K562 (cell line): ENCODE data around the gene TCF4. TPM values are rescaled to one million over a fixed set of nuclear protein-coding genes. Genes with fewer than 3 reads are reported as not detected.

Source experiments
- SRF ChIP-seq, 2 experiments: fragments of 250-450, 450-650 bp in 1 of 2; sonication (Bioruptor Pico) in 1 of 2; sonication (generic) in 1 of 2; formaldehyde crosslinking; IDR thresholded peaks; 2 replicates each; pipeline versions ENCODE4 v1.5.0 to v1.5.1; 2020 to 2022; ENCODE audit warnings: mild to moderate bottlenecking in 1 of 2, missing genetic modification reagents in 1 of 2
- polyA plus RNA-seq, 8 experiments: library from polyadenylated mRNA; depleted of rRNA in 4 of 8; stranded (reverse) in 5 of 8; unstranded in 3 of 8; fragments of >200 nt; fragmentation: Nextera tagmentation in 2 of 8; fragmentation: Illumina TruSeq in 1 of 8; extraction: Ambion mirVana in 2 of 8; extraction: Trizol in 1 of 8; gene quantifications; 2 replicates each; pipeline versions ENCODE4 v1.2.1 to v1.2.3, GENCODE V29; 2011 to 2014; ENCODE audit warnings: inconsistent platforms in 1 of 8, missing spikeins in 1 of 8
- total RNA-seq, 7 experiments: library from RNA; depleted of rRNA in 6 of 7; stranded (reverse); fragments of >200 nt in 6 of 7; fragmentation: Illumina TruSeq in 2 of 7; extraction: Trizol in 2 of 7; gene quantifications; 2 replicates each; pipeline versions ENCODE4 v1.2.1 to v1.2.3, GENCODE V29; 2011 to 2021; ENCODE audit warnings: low replicate concordance in 1 of 7
- TF ChIP-seq, protein P1 (sequence below): fragments of 450-650 bp; IDR thresholded peaks from 2 replicates; pipeline ENCODE4 v1.6.1; 2016; ENCODE audit warnings: low read depth
- TF ChIP-seq, protein P2 (sequence below): fragments of 250-450 bp; sonication (Bioruptor Pico); IDR thresholded peaks from 2 replicates; pipeline ENCODE4 v1.4.0; 2020; ENCODE audit warnings: mild to moderate bottlenecking, moderate library complexity

The TCF4 gene
- total and polyA plus RNA-seq, 9 of the 15 experiments (the other 6 are each of a cell fraction or from before 2014, with no cell fraction given), result 4.8 to 24.7 (median 15.2) TPM

DNA sequence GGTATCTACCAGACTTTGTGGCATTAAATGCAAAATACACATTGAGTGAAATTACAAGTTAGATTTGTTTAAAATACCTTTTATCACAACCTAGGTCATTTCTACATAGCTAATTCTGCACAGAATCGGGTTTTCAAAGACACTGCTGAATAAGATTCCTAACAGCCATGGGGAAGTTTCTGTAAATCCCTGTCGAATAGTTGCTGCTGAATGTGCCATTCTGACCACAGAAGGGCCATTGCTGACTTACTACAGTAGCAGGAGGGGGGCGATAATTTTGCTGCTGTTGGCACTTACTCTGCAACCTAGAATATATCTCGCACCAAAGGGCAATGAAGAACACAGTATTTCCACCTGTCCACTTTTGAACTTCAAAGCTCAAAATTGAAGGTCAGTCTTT, 232.8 kb downstream of the TCF4 start (continued):
- TF ChIP-seq, protein P1, sequence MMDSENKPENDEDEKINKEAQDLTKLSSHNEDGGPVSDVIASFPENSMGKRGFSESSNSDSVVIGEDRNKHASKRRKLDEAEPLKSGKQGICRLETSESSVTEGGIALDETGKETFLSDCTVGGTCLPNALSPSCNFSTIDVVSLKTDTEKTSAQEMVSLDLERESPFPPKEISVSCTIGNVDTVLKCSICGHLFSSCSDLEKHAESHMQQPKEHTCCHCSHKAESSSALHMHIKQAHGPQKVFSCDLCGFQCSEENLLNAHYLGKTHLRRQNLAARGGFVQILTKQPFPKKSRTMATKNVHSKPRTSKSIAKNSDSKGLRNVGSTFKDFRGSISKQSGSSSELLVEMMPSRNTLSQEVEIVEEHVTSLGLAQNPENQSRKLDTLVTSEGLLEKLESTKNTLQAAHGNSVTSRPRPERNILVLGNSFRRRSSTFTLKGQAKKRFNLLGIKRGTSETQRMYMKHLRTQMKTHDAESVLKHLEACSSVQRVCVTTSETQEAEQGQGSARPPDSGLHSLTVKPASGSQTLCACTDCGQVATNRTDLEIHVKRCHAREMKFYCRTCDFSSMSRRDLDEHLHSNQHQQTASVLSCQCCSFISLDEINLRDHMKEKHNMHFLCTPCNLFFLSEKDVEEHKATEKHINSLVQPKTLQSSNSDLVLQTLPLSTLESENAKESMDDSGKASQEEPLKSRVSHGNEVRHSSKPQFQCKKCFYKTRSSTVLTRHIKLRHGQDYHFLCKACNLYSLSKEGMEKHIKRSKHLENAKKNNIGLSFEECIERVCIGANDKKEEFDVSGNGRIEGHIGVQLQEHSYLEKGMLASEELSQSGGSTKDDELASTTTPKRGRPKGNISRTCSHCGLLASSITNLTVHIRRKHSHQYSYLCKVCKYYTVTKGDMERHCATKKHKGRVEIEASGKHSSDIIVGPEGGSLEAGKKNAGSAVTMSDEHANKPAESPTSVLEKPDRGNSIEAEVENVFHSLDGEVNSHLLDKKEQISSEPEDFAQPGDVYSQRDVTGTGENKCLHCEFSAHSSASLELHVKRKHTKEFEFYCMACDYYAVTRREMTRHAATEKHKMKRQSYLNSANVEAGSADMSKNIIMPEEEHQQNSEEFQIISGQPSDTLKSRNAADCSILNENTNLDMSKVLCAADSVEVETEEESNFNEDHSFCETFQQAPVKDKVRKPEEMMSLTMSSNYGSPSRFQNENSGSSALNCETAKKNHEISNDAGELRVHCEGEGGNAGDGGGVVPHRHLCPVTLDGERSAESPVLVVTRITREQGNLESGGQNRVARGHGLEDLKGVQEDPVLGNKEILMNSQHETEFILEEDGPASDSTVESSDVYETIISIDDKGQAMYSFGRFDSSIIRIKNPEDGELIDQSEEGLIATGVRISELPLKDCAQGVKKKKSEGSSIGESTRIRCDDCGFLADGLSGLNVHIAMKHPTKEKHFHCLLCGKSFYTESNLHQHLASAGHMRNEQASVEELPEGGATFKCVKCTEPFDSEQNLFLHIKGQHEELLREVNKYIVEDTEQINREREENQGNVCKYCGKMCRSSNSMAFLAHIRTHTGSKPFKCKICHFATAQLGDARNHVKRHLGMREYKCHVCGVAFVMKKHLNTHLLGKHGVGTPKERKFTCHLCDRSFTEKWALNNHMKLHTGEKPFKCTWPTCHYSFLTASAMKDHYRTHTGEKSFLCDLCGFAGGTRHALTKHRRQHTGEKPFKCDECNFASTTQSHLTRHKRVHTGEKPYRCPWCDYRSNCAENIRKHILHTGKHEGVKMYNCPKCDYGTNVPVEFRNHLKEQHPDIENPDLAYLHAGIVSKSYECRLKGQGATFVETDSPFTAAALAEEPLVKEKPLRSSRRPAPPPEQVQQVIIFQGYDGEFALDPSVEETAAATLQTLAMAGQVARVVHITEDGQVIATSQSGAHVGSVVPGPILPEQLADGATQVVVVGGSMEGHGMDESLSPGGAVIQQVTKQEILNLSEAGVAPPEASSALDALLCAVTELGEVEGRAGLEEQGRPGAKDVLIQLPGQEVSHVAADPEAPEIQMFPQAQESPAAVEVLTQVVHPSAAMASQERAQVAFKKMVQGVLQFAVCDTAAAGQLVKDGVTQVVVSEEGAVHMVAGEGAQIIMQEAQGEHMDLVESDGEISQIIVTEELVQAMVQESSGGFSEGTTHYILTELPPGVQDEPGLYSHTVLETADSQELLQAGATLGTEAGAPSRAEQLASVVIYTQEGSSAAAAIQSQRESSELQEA, result no peak
- TF ChIP-seq, protein P2, sequence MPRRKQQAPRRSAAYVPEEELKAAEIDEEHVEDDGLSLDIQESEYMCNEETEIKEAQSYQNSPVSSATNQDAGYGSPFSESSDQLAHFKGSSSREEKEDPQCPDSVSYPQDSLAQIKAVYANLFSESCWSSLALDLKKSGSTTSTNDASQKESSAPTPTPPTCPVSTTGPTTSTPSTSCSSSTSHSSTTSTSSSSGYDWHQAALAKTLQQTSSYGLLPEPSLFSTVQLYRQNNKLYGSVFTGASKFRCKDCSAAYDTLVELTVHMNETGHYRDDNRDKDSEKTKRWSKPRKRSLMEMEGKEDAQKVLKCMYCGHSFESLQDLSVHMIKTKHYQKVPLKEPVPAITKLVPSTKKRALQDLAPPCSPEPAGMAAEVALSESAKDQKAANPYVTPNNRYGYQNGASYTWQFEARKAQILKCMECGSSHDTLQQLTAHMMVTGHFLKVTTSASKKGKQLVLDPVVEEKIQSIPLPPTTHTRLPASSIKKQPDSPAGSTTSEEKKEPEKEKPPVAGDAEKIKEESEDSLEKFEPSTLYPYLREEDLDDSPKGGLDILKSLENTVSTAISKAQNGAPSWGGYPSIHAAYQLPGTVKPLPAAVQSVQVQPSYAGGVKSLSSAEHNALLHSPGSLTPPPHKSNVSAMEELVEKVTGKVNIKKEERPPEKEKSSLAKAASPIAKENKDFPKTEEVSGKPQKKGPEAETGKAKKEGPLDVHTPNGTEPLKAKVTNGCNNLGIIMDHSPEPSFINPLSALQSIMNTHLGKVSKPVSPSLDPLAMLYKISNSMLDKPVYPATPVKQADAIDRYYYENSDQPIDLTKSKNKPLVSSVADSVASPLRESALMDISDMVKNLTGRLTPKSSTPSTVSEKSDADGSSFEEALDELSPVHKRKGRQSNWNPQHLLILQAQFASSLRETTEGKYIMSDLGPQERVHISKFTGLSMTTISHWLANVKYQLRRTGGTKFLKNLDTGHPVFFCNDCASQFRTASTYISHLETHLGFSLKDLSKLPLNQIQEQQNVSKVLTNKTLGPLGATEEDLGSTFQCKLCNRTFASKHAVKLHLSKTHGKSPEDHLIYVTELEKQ (CRISPR knock-in tag), result no peak
- no peak for TF ChIP-seq SRF (CRISPR knock-in tag; IDR thresholded peaks at IDR 0.05)
